ENCODE results near the gene COL16A1. TPM values are rescaled to one million over a fixed set of nuclear protein-coding genes. Genes with fewer than 3 reads are reported as not detected.

COL16A1 gene
- total RNA-seq, 2 donors from 2014 or later, result 7.4 to 9.9 TPM

GRCh38 chr1:31627301-31627929 lies 76.4 kb downstream of the COL16A1 start:
- Mint-ChIP-seq H3K27ac (no peak overlapping the region), H3K4me1 (no peaks in the 10 kb centered on the region), H3K36me3 (ENCODE audit: low read depth) (peaks cover 37% of the 10 kb centered on the region), H3K4me3 (no peak overlapping the region), H3K9me3 (no peaks in the 10 kb centered on the region), H3K27me3 (ENCODE audit: insufficient read depth) (no peaks in the 10 kb centered on the region)
- Histone ChIP-seq H3K4me1 (ENCODE audit: control insufficient read depth, insufficient read depth, low read length) (peaks cover 8% of the 10 kb centered on the region), H3K27ac (ENCODE audit: low read depth, low read length) (no peak overlapping the region), H3K4me3 (ENCODE audit: low read length) (no peak overlapping the region), H3K36me3 (ENCODE audit: control insufficient read depth, insufficient read depth, low read length) (peaks cover 50% of the 10 kb centered on the region), H3K27me3 (ENCODE audit: control insufficient read depth, insufficient read depth, low read length, poor library complexity, severe bottlenecking) (no peaks in the 10 kb centered on the region), H3K9me3 (ENCODE audit: control insufficient read depth, low read length) (no peaks in the 10 kb centered on the region), H3K9ac (ENCODE audit: extremely low read depth, low read length, poor library complexity, severe bottlenecking) (no peak overlapping the region)
- no peak for DNase-seq
- no peak for TF ChIP-seq CTCF (conservative IDR thresholded peaks at IDR 0.05)
- WGBS, 2 experiments (ENCODE audit: insufficient coverage in 1 of 2, insufficient read length in 1 of 2), result 91 to 95% methylated on average over 7 to 13 of the region's 13 CpGs

GRCh38 chr1:31626223-31627207 lies 77.3 kb downstream of the COL16A1 start:
- H3K27ac Mint-ChIP-seq, result no peak overlapping the region
- no peak overlapping the region for H3K4me3 ChIP-seq (ENCODE audit: low read length)
- no peak for DNase-seq
- WGBS, 2 experiments (ENCODE audit: insufficient coverage in 1 of 2, insufficient read length in 1 of 2), result 74 to 83% methylated on average over 18 to 23 of the region's 23 CpGs
- H3K9me3 Mint-ChIP-seq, result no peaks in the 10 kb centered on the region
- H3K9me3 ChIP-seq (ENCODE audit: control insufficient read depth, low read length), result no peaks in the 10 kb centered on the region
- peak overlapping the region; percentile 70 for H3K27ac ChIP-seq (ENCODE audit: low read depth, low read length)
- TF ChIP-seq CTCF (conservative IDR thresholded peaks at IDR 0.05), result no peak
- H3K4me3 Mint-ChIP-seq, result no peak overlapping the region
- peaks cover 41% of the 10 kb centered on the region for H3K36me3 ChIP-seq (ENCODE audit: control insufficient read depth, insufficient read depth, low read length)
- H3K27me3 ChIP-seq (ENCODE audit: control insufficient read depth, insufficient read depth, low read length, poor library complexity, severe bottlenecking), result no peaks in the 10 kb centered on the region
- H3K27me3 Mint-ChIP-seq (ENCODE audit: insufficient read depth), result no peaks in the 10 kb centered on the region
- no peak overlapping the region for H3K9ac ChIP-seq (ENCODE audit: extremely low read depth, low read length, poor library complexity, severe bottlenecking)
- no peaks in the 10 kb centered on the region for H3K4me1 Mint-ChIP-seq
- peaks cover 8% of the 10 kb centered on the region for H3K4me1 ChIP-seq (ENCODE audit: control insufficient read depth, insufficient read depth, low read length)
- H3K36me3 Mint-ChIP-seq (ENCODE audit: low read depth), result peaks cover 32% of the 10 kb centered on the region

DNA sequence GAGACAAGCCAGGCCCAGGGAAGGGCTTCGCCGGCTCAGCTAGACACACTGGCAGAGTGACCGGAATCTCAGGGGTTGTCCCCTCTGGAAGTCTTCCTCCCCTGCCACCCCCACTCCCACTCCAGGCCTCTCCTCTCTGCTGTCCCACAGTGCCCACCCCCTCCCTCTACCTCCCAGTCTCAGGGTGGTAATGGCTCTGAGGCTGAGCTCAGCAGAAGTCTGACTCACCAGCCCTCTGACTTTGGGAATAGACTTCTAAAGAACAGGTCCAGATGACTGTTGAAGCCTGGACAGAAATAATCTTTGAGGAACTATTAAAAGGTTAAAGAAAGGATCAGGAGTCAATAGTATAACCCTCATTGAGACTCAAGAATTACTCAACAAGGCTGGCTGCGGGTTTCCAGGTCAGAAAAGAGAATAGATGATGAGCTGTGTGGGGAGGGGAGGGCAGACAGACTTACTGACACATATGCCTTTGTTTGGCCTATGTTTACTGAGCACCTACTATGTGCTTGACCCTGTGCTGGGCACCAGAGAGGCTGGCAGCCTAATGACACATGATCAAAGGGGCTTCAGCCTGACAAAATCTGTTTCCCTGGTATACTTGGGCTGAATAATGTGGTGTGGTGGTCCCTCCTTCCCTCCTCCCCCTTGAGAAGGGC lies 78.1 kb downstream of the COL16A1 start:
- H3K4me1 Mint-ChIP-seq, result no peaks in the 10 kb centered on the region
- H3K27ac ChIP-seq (ENCODE audit: low read depth, low read length), result peak overlapping the region; percentile 17
- peaks cover 24% of the 10 kb centered on the region for H3K36me3 Mint-ChIP-seq (ENCODE audit: low read depth)
- 86 to 91% methylated on average over 4 of the region's 4 CpGs for WGBS, 2 experiments (ENCODE audit: insufficient coverage in 1 of 2, insufficient read length in 1 of 2)
- no peak overlapping the region for H3K4me3 ChIP-seq (ENCODE audit: low read length)
- TF ChIP-seq CTCF (conservative IDR thresholded peaks at IDR 0.05), result no peak
- DNase-seq, result no peak
- no peaks in the 10 kb centered on the region for H3K27me3 ChIP-seq (ENCODE audit: control insufficient read depth, insufficient read depth, low read length, poor library complexity, severe bottlenecking)
- H3K9ac ChIP-seq (ENCODE audit: extremely low read depth, low read length, poor library complexity, severe bottlenecking), result no peak overlapping the region
- H3K4me1 ChIP-seq (ENCODE audit: control insufficient read depth, insufficient read depth, low read length), result peaks cover 8% of the 10 kb centered on the region
- peaks cover 34% of the 10 kb centered on the region for H3K36me3 ChIP-seq (ENCODE audit: control insufficient read depth, insufficient read depth, low read length)
- H3K4me3 Mint-ChIP-seq, result no peak overlapping the region
- H3K27me3 Mint-ChIP-seq (ENCODE audit: insufficient read depth), result no peaks in the 10 kb centered on the region
- H3K9me3 ChIP-seq (ENCODE audit: control insufficient read depth, low read length), result no peaks in the 10 kb centered on the region
- no peak overlapping the region for H3K27ac Mint-ChIP-seq
- H3K9me3 Mint-ChIP-seq, result no peaks in the 10 kb centered on the region

Measured in endodermal cell (in vitro differentiated cells).